GM19099 (cell line): ENCODE data around the gene KIAA0319L.

Source experiments
- POLR2A ChIP-seq: IDR thresholded peaks from 3 replicates; pipeline ENCODE4 v1.6.1; 2011; ENCODE audit warnings: low read depth; ENCODE audit not compliant: insufficient read length; ENCODE audit errors: extremely low read depth

Gene KIAA0319L

DNA sequence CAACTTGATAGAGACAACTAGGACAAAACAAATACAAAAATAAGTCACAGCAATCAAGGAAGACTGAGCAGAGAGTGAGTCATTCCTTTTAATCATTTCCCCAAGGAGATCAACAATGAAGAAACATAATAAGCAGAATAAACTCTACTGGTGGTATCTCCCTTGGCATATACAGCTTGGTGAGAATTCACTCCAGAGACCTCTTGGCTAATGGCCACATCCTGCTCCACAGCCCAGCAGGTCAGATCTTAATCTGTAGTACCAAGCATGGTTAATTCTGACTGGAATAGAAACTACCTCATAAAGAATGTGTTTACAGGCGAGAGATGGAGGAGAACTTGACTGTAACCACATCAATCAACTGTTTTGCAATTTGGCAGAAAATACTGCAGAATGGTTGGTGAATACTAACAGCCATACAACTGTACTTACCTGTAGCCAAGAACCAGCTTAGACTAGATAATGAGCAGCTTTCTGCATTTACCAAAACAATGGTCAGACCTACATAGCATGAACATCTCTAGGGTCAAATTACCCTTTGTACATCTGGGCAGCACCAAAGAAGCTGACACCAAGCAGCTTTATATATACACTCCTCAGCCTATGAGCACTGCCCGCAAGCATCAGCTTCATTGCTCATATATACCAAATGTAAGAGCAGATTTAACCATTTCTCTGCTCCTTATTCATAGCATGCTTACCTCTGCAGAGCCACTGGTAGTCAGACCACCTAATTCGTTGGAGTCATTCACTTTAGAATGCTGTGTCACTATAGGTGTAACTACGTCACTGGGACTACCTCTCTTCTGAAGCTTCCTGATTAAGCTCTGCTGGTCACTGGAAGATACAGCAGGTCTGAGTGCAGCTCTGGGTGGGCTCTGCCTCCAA lies 51.0 kb downstream of the KIAA0319L start:
- no peak for TF ChIP-seq POLR2A

DNA sequence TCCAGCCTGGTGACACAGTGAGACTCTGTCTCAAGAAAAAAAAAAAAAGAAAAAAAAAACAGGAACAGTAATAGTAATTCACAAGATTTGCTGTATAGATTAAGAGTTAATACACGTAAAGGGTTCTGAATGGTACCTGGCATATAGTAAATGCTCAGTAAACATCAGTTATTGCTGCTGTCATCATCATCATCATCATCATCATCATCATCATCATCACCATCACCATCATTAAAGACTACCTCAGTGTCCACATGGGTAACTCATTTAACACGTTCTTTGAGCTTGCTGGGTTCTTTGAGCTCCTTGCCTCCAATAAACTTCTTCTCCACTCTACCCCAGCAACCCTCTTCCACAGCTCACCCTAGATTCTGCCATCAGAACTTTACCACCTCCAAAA lies 55.0 kb downstream of the KIAA0319L start:
- TF ChIP-seq POLR2A: no peak

DNA sequence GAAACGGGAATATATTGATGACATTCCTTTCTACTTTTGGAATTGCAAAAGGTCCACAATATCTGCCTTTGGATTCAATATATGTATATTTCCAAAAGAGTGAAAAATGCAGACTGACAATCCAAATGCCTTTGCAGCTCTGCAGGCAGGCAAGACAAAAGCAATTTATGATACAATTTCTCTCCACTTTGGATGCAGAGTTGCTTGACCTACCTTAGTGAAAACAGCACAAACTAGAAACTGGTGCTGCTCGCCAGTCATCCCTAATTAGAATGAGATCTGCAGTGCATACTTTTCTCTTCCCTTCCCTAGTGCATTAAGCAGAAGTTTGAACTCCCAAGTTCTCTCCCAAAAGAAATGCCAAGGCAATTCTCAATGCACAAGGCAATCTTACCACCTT lies 56.8 kb downstream of the KIAA0319L start:
- TF ChIP-seq POLR2A: no peak

DNA sequence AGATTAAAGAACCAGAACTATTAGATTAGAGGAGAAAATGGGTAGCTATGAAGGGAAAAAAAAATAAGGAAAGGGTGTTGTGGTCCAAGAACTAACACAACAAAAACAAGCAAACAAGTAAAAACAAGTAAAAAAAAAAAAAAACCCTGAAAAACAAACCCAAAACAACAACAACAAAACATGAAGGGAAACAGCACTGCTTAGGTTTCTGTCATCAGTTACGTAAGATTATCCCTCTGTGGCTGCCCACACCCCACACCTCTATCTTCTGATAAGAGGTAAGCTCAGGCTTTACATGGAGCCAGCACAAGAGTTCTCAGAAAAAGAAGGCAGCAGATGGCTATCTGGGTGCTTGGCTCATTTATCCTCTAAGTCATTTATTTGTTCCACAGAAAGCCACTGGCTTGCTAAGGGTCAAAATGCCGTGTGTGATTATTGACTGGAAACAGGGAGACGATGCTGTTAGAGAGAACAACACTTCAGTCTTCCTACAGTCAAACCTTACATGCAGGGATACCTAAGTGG lies 57.5 kb downstream of the KIAA0319L start:
- no peak for TF ChIP-seq POLR2A

DNA sequence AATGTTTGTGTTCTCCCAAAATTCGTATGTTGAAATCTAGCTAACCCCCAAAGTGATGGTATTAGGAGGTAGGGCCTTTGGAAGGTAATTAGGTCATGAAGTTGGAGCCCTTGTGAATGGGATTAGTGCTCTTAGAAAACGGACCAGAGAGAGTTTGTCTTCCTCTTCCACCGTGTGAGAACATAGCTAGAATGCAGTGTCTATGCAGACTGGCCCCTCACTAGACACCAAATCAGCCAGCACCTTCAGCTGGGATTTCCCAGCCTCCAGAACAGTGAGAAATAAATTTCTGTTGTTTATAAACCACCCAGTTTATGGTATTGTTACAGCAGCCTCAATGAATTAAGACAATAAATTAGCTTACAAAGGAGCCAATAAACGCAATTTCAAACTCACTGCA lies 58.0 kb downstream of the KIAA0319L start:
- no peak for TF ChIP-seq POLR2A

DNA sequence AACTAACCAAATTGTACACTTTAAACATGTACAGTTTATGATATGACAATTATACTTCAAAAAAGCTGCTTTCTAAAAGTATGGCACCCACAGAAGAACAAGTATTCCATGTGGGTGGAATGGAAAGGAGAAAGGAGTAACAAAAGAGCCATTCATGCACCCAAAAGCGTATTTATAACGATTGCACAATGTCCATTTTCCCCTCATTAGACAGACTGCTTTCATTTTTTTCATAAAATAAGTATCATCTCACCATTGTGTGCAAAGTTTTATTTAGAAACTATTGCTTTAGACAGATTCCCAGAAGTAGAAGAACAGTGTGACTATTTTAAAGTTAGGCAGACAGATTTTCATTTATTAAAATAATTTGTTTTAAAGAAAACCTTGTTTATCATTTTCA lies 59.6 kb downstream of the KIAA0319L start:
- no peak for TF ChIP-seq POLR2A

DNA sequence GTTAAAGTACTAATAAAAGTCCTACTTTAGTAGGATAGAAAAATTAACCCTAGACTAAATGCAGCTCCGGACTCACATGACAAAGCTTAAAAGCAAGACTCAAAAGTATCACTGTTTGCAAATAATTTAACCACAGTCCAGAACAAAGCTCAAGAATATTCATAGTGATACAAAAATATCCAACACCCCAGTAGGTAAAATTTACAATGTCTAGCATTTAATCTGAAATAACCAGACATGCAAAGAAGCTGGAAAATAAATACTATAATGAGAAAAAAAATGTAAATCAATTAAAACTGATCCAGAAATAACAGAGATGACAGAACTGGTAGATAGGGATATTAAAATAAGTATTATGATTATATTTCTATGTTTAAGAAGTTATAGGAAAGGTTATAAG lies 67.0 kb downstream of the KIAA0319L start:
- no peak for TF ChIP-seq POLR2A

DNA sequence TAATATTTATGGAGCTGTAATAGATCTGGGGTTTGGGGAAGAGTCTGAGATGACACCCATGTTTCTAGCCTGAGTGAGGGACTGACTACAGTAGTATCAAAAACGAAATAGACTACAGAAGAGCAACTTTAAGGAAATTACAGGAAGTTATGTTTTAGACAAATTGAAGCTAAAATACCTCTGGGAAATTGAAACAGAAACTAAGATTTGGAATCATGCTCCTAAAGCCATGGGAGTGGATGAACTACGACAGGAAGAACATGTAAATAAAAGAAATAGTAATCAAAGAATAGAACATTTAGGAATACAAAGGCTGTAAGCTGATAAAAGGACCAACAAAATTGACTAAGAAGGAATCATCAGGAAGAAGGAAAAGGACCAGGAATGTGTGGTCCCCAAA lies 68.9 kb downstream of the KIAA0319L start:
- TF ChIP-seq POLR2A: no peak

DNA sequence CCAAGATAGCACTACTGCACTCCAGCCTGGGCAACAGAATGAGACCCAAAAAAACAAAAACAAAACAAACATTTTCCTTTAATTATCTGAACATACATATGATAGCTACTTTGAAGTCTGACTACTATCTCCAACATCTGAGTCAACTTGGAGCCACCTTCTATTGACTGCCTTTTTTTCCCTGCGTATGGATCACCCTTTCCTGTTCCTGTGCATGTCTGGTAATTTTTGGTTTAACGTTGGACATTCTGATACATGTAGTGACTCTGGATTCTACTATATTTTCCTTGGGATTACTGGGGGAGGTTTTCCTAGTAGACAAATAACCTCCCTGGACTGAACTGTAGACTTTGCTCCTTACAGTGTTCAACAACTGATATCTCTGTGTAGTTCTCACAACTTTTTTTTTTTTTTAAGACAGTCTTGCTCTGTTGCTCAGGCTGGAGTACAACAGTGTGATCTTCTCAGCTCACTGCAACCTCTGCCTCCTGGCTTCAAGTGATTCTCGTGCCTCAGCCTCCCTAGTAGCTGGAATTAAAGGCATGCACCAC lies 70.3 kb downstream of the KIAA0319L start:
- no peak for TF ChIP-seq POLR2A

DNA sequence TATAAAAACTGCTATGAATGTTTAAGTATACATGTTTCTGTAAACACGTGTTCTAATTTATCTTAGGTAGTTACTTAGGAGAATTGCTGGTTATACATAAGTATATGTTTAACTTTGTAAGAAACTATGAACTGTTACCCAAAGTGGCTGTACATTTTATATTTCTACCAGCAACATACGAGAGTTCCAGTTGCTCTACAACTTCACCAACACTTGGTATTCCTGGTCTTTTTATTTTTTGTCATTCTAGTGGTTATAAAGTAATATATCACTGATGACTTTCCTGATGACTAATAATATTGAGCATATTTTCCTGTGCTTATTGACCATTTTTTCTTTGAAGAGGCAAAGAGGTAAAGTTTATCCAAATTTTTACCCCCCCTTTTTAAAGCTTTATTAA lies 76.0 kb downstream of the KIAA0319L start:
- no peak for TF ChIP-seq POLR2A

DNA sequence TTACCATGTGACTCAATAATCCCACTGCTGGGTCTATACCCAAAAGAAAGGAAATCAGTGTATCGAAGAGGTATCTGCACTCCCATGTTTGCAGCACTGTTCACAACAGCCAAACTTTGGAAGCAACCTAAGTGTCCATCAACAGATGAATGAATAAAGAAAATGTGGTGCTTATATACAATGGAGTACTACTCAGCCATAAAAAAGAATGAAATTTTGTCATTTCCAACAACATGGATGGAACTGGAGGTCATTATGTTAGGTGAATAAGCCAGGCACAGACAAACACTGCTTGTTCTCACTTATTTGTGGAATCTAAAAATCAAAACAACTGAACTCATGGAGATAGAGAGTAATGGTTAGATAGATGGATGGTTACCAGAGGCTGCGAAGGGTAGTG lies 79.3 kb downstream of the KIAA0319L start:
- no peak for TF ChIP-seq POLR2A

DNA sequence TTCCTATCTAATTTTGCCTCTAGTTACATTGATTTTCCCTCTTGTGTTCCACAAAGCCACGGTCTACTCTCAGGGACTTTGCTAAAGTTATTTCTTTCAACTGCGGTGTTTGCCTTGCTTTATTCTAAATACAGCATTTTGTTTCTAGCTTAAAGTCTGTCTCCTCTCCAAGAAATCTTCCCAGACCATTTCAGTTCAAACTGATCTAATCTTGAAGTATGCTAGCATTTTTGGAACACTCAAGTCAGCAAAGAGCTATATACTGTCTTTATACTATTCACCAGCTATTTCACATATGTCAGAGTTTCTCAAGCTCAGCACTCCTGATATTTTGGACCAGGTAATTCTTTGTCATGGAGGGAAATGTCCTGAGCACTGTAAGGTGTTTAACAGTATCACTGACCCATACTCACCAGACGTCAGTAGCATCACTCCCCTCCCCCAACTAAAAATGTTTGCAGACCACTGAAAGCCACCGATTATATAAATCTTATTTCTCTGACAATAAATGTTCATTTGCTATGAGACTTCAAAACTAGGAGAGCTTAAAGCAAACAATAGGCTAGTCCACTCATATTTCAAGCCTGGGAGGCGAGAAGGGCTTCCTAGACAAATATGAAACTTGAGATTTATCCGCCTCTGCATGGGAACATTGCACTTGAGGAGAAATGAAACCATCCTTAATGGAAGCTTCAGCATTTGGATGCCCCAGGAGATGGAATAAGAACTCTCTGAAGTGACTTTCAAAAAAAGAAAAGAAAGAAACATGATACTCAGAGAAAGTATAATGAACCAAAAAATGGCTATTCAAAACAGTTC lies 81.1 kb downstream of the KIAA0319L start:
- TF ChIP-seq POLR2A: no peak

DNA sequence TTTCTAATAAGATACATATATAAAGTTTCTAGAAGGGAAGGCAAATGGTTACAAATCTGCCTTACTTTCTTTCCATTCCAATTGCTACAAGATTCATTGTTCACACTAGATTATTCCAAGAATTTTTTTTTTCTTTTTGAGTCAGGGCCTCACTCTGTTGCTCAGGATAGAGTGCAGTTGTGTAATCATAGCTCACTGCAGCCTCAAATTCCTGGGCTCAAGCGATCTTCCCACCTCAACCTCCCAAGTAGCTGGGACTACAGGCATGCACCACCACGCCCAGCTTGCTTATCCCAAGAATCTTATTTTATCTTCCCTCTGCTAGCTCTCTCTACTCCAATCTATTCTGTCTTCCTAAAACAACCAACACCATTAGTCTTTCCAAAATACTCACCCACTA lies 81.8 kb downstream of the KIAA0319L start:
- no peak for TF ChIP-seq POLR2A

DNA sequence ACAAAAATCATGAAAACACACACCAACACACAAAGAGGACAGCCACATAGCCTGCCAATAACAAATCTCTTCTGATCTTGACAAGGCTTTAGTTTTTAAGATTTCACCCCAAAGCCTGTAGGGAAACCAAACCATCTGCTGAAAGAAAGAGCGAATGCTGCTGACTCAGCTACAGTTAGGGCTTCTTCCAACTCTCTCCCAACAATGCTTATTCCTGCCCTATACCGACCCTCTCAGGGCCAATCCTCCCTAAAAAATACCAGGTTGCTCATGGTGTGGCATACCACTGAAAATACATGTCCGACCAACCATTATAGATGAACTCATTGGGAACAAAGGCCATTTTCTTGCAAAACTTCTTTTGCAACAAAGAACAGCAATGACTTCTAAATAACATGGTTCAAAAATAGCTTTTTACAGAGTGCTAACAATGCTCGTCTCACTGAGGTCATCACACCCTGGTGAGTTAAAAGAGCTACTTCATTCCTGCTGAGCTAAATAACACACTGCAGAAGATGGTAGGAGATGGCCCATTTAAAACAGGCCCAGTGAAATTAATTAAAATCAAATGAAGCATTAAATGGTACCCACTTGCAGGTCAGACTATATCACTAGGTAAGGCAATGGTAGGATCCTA lies 86.1 kb downstream of the KIAA0319L start:
- no peak for TF ChIP-seq POLR2A

DNA sequence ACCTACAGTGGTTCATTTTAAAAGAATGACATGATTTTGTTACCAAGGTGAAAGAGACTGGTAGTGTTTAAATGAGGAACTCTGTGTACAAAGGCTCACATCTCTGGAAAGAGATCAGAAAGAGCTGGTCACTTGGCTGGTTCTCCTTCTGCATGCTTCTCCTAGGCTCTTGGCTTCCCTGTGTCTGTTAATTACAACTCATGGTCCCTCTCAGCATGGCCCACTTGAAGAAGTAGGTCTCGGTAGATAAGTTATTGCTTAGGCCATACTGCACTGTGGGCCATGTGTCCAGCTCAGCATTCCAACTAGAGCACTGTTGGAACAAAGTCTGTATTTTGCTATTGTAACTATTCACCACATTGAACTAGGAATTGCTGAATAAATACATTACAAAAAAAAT lies 91.1 kb downstream of the KIAA0319L start:
- TF ChIP-seq POLR2A: no peak

DNA sequence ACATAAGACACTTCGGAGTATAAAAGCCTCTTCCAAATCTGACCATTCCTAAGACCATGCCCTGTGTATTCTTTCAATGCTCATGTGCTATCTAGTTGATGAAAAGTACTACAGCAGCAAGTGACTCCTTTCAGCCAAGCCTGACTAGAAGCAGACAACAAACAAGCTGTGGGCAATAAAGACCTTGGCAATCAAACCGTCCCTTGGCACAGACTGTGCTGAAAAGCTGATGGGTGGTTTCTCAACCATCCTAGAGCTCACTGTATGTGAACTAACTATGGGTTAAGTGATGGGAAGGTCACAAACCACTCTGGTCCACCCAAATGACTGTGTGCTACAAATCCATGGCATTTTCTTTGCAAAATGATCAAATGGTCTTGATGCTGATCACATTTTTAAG lies 94.0 kb downstream of the KIAA0319L start:
- no peak for TF ChIP-seq POLR2A
